Natural killer cell (primary cell): ENCODE data around the gene ZFP28. TPM values are rescaled to one million over a fixed set of nuclear protein-coding genes. Genes with fewer than 3 reads are reported as not detected.

Source experiments
- ATAC-seq, 3 donors: fragments of 150-1000 bp in 2 of 3; fragments of 200-7000 bp in 1 of 3; cut with Tn5 transposase; 1 replicate in 1 of 3; 2 replicates in 2 of 3; pipeline ENCODE4 v1.10.0; 2021; ENCODE audit warnings: mild to moderate bottlenecking in 2 of 3, moderate library complexity in 2 of 3
- DNase-seq, 2 donors: peaks; one replicate each; pipeline versions ENCODE4 v3.0.0 to v3.0.0-alpha.2; 2013 to 2021; ENCODE audit warnings: mixed read lengths in 1 of 2
- H3K27ac ChIP-seq: one replicate; pipeline ENCODE4 v1.5.1; 2013; ENCODE audit warnings: mild to moderate bottlenecking, low read length
- H3K27me3 ChIP-seq: one replicate; pipeline ENCODE4 v1.6.1; 2013; ENCODE audit warnings: low read length; ENCODE audit not compliant: control insufficient read depth, insufficient read depth
- H3K36me3 ChIP-seq: one replicate; pipeline ENCODE4 v1.6.1; 2013; ENCODE audit warnings: low read length; ENCODE audit not compliant: control insufficient read depth, insufficient read depth
- H3K4me1 ChIP-seq: one replicate; pipeline ENCODE4 v1.6.1; 2013; ENCODE audit warnings: low read length; ENCODE audit not compliant: control insufficient read depth, insufficient read depth
- H3K4me3 ChIP-seq: one replicate; pipeline ENCODE4 v1.5.1; 2013; ENCODE audit warnings: low read length
- H3K9me3 ChIP-seq: one replicate; pipeline ENCODE4 v1.6.1; 2013; ENCODE audit warnings: low read length; ENCODE audit not compliant: control insufficient read depth, insufficient read depth
- H3K27ac Mint-ChIP-seq, 2 donors: one replicate each; pipeline ENCODE4 v1.8.0; 2022; ENCODE audit warnings: mild to moderate bottlenecking in 2 of 2, mixed read lengths in 2 of 2, moderate library complexity in 1 of 2
- H3K27me3 Mint-ChIP-seq, 2 donors: one replicate each; pipeline ENCODE4 v1.8.0; 2022; ENCODE audit warnings: low read depth in 2 of 2, mixed read lengths in 2 of 2
- H3K36me3 Mint-ChIP-seq: one replicate; pipeline ENCODE4 v1.8.0; 2022; ENCODE audit warnings: mixed read lengths
- H3K4me1 Mint-ChIP-seq, 2 donors: one replicate each; pipeline ENCODE4 v1.8.0; 2022; ENCODE audit warnings: mixed read lengths in 2 of 2
- H3K4me3 Mint-ChIP-seq: one replicate; pipeline ENCODE4 v1.8.0; 2022; ENCODE audit warnings: mild to moderate bottlenecking, moderate library complexity, mixed read lengths
- H3K9me3 Mint-ChIP-seq, 2 donors: one replicate each; pipeline ENCODE4 v1.8.0; 2022; ENCODE audit warnings: mixed read lengths in 2 of 2
- CTCF ChIP-seq: fragments of 200-600 bp; IDR thresholded peaks from one replicate; pipeline ENCODE4 v1.8.0; 2022; ENCODE audit warnings: antibody characterized with exemption
- WGBS: methylation state at CpG from one replicate; pipeline ENCODE4 v1.1.7; 2013; ENCODE audit warnings: missing lambda C conversion rate; ENCODE audit not compliant: insufficient coverage; 5-methylcytosine and 5-hydroxymethylcytosine counted together
- intact Hi-C: fragments of 100-400 bp; cut with micrococcal nuclease; formaldehyde crosslinking; loops from one replicate; pipeline ENCODE4 v1.14.2; 2022
- total RNA-seq, 4 donors: library from RNA; stranded (reverse); fragments of 120-200 nt in 1 of 4; gene quantifications; one replicate each; pipeline versions ENCODE4 v1.2.3 to v1.2.4, GENCODE V29; 2013 to 2022

The ZFP28 gene
- total RNA-seq, 3 donors from 2014 or later (not counting 1 experiment from before 2014, with no cell fraction given): 2.5 to 5.0 (median 4.2) TPM

- Mint-ChIP-seq H3K9me3 (peaks cover 21 to 23% of the 10 kb centered on the region in 2 donors), H3K4me1 (no peaks in the 10 kb centered on the region), H3K4me3 (no peak overlapping the region), H3K27ac (no peak overlapping the region), H3K27me3 (no peaks in the 10 kb centered on the region), H3K36me3 (peaks cover 63% of the 10 kb centered on the region)
- no peak overlapping the region for H3K27ac ChIP-seq
- no peak overlapping the region for H3K4me3 ChIP-seq
- no peak for TF ChIP-seq CTCF
- H3K36me3 ChIP-seq: peaks cover 21% of the 10 kb centered on the region
- DNase-seq (no peak), ATAC-seq (no peak)
- peaks cover 46% of the 10 kb centered on the region for H3K9me3 ChIP-seq
- H3K4me1 ChIP-seq: no peaks in the 10 kb centered on the region
- 92% methylated on average over 2 of the region's 6 CpGs for WGBS
- H3K27me3 ChIP-seq: no peaks in the 10 kb centered on the region
- intact Hi-C loops: no loop called here
Measured at GRCh38 chr19:56554272-56554869, 15.6 kb downstream of the ZFP28 start.

DNA sequence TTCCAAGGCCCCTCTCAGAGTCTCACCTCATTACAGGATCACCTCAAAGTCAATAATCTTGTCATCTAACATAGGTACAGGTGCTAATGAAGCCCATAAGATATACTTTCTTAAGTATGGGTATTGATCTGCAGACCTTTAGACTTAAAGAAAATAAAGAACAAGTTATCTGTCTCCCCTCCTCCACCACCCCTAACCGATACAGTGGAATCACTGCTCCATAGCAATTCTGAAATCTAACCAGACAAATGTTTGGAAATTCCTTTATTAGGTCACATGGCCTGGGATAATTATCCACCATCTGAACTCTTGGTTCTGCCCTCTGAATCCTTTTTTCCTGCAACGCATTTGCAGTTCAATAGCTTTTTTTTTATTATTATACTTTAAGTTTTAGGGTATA is 24.0 kb downstream of the ZFP28 start:
- Mint-ChIP-seq H3K4me3 (no peak overlapping the region), H3K4me1 (peaks cover 9% of the 10 kb centered on the region in 2 donors), H3K9me3 (peaks cover 15 to 32% of the 10 kb centered on the region in 2 donors), H3K27me3 (no peaks in the 10 kb centered on the region), H3K36me3 (peaks cover 58% of the 10 kb centered on the region), H3K27ac (no peak overlapping the region)
- peaks cover 6% of the 10 kb centered on the region for H3K4me1 ChIP-seq
- no peak for TF ChIP-seq CTCF
- 96% methylated on average over 1 of the region's 2 CpGs for WGBS
- no peak overlapping the region for H3K27ac ChIP-seq
- no peak overlapping the region for H3K4me3 ChIP-seq
- H3K9me3 ChIP-seq: peaks cover 46% of the 10 kb centered on the region
- intact Hi-C loops: no loop called here
- DNase-seq: no peak
- no peaks in the 10 kb centered on the region for H3K36me3 ChIP-seq
- no peaks in the 10 kb centered on the region for H3K27me3 ChIP-seq
- no peak for ATAC-seq

- Histone ChIP-seq H3K27me3 (no peaks in the 10 kb centered on the region), H3K4me1 (peaks cover 13% of the 10 kb centered on the region), H3K9me3 (peaks cover 55% of the 10 kb centered on the region), H3K36me3 (peaks cover 7% of the 10 kb centered on the region), H3K27ac (peak overlapping the region; percentile 82), H3K4me3 (peak overlapping the region; percentile 95)
- Mint-ChIP-seq H3K36me3 (peaks cover 54% of the 10 kb centered on the region), H3K27ac (peak overlapping the region; percentile 83 to 92), H3K4me1 (peaks cover 13% of the 10 kb centered on the region in 2 donors), H3K4me3 (peak overlapping the region; percentile 92), H3K9me3 (peaks cover 10 to 28% of the 10 kb centered on the region in 2 donors), H3K27me3 (no peaks in the 10 kb centered on the region)
- peak; percentile 18 to 32 (median 29) for ATAC-seq
- no peak for DNase-seq
- intact Hi-C loops: loop anchor here (1.0 kb wide), 2 partner anchors 28 to 29 kb away; partner anchors contain the start of genes ZFP28 and ZNF71
- WGBS: 3% methylated on average over 23 of the region's 23 CpGs
- TF ChIP-seq CTCF: no peak
Measured at GRCh38 chr19:56566904-56567273, 28.1 kb downstream of the ZFP28 start.
